A549 (cell line): ENCODE data around the gene AIP. TPM values are rescaled to one million over a fixed set of nuclear protein-coding genes. Genes with fewer than 3 reads are reported as not detected.
"Not testable (repeated sequence)": the region's sequence is repeated elsewhere in the genome, so short reads cannot be mapped to it uniquely, and the experiment has no call there.

Experiments used
- ATAC-seq, 2 experiments: fragments of 200-7000 bp in 1 of 2; fragments of >200 bp in 1 of 2; cut with Nextera tagmentation in 1 of 2; cut with Tn5 transposase in 1 of 2; 3 replicates each; pipeline versions ENCODE4 v1.8.0 to v1.9.1; 2018 to 2020; ENCODE audit warnings: mild to moderate bottlenecking in 1 of 2, moderate library complexity in 1 of 2
- CTCF ChIA-PET: fragments of 300-600 bp; sonication (Branson Sonifier 250); formaldehyde crosslinking; extraction: SDS; loops from one replicate; lab custom pipeline; 2021; ENCODE audit warnings: antibody characterized with exemption, inconsistent platforms; lab: Yijun Ruan, JAX
- POLR2A ChIA-PET: fragments of 350-600 bp; formaldehyde crosslinking; extraction: SDS; loops from one replicate; lab custom pipeline; 2021; ENCODE audit warnings: antibody characterized with exemption, inconsistent platforms; lab: Yijun Ruan, JAX
- DNase-seq, 2 experiments: peaks; one replicate each; pipeline versions ENCODE4 v3.0.0 to v3.0.0-alpha.2; 2011 to 2016; ENCODE audit warnings: low read depth in 1 of 2, low spot score in 1 of 2
- FAIRE-seq: peaks from 2 replicates; lab custom pipeline; 2011; peaks lifted over from hg19 to GRCh38; lab: Jason Lieb, UNC
- H3K27ac ChIP-seq, 2 experiments: fragments of >200 bp; sonication (Bioruptor Twin); formaldehyde crosslinking; 3 replicates each; pipeline ENCODE4 v1.5.1; 2016 to 2017
- H3K4me1 ChIP-seq: fragments of >200 bp; sonication (Bioruptor Twin); formaldehyde crosslinking; 3 replicates; pipeline ENCODE4 v1.6.1; 2016
- H3K4me2 ChIP-seq: fragments of >200 bp; sonication (Bioruptor Twin); formaldehyde crosslinking; 3 replicates; pipeline ENCODE4 v1.6.1; 2016
- H3K4me3 ChIP-seq: fragments of >200 bp; sonication (Bioruptor Twin); formaldehyde crosslinking; 3 replicates; pipeline ENCODE4 v1.5.1; 2016
- H3K9me3 ChIP-seq: fragments of >200 bp; sonication (Bioruptor Twin); formaldehyde crosslinking; 3 replicates; pipeline ENCODE4 v1.6.1; 2016
- CBX8 ChIP-seq: fragments of 200-600 bp; sonication (generic); IDR thresholded peaks from 2 replicates; pipeline ENCODE4 v1.6.1; 2016
- CHD2 ChIP-seq: fragments of 150-350 bp; IDR thresholded peaks from 2 replicates; pipeline ENCODE4 v1.6.1; 2014; ENCODE audit warnings: low read length; ENCODE audit not compliant: partially characterized antibody
- FOSB ChIP-seq: fragments of 250-450 bp; sonication (Bioruptor Pico); IDR thresholded peaks from 2 replicates; pipeline ENCODE4 v1.5.0; 2020; ENCODE audit warnings: mild to moderate bottlenecking, moderate library complexity
- HDAC2 ChIP-seq: fragments of 200-600 bp; sonication (generic); IDR thresholded peaks from 2 replicates; pipeline ENCODE4 v1.6.1; 2016
- KDM1A ChIP-seq: fragments of 200-600 bp; sonication (generic); IDR thresholded peaks from 2 replicates; pipeline ENCODE4 v1.6.1; 2016; ENCODE audit warnings: low read depth, mild to moderate bottlenecking
- KDM5A ChIP-seq: fragments of 200-600 bp; sonication (generic); IDR thresholded peaks from 2 replicates; pipeline ENCODE4 v1.6.1; 2016; ENCODE audit warnings: antibody characterized with exemption, mild to moderate bottlenecking
- MAFK ChIP-seq: fragments of 450-650 bp; IDR thresholded peaks from 2 replicates; pipeline ENCODE4 v1.6.1; 2014; ENCODE audit not compliant: partially characterized antibody
- NFE2L2 ChIP-seq: fragments of 150-350 bp; conservative IDR thresholded peaks from 2 replicates; pipeline ENCODE4 v1.6.1; 2014; ENCODE audit warnings: low read length
- NR3C1 ChIP-seq: fragments of >200 bp; sonication (Bioruptor Twin); formaldehyde crosslinking; IDR thresholded peaks from 3 replicates; pipeline ENCODE4 v1.6.1; 2017
- POLR2AphosphoS2 ChIP-seq: conservative IDR thresholded peaks from 2 replicates; pipeline ENCODE4 v1.6.1; 2012; ENCODE audit warnings: low read length, improper control_type of control experiment, inconsistent platforms
- SREBF2 ChIP-seq: fragments of 450-650 bp; IDR thresholded peaks from 2 replicates; pipeline ENCODE4 v1.6.1; 2014; ENCODE audit warnings: mild to moderate bottlenecking, moderate library complexity
- TP53 ChIP-seq: fragments of 250-450 bp; sonication (Bioruptor Pico); IDR thresholded peaks from 2 replicates; pipeline ENCODE4 v1.5.0; 2021; ENCODE audit warnings: mild to moderate bottlenecking, moderate library complexity
- ZC3H11A ChIP-seq: fragments of 450-650 bp; IDR thresholded peaks from 2 replicates; pipeline ENCODE4 v1.6.1; 2014; ENCODE audit warnings: antibody characterized with exemption, mild to moderate bottlenecking
- WGBS: methylation state at CpG from one replicate; pipeline ENCODE4 v1.1.6; 2017; ENCODE audit errors: missing lambda C conversion rate; 5-methylcytosine and 5-hydroxymethylcytosine counted together
- polyA plus RNA-seq, 4 experiments: library from polyadenylated mRNA; depleted of rRNA in 3 of 4; stranded (reverse); fragments of >200 nt; fragmentation: RNase III in 1 of 4; extraction: RNeasy Plus Mini Kit Qiagen cat#74134 plus additional on column Dnase treatment in 1 of 4; gene quantifications; 2 replicates in 3 of 4; 3 replicates in 1 of 4; pipeline ENCODE4 v1.2.3, GENCODE V29; 2011 to 2017
- TF ChIP-seq, protein P1 (sequence below): IDR thresholded peaks from 2 replicates; pipeline ENCODE4 v1.6.1; 2012; ENCODE audit warnings: low read depth, borderline replicate concordance
- TF ChIP-seq, protein P2 (sequence below): fragments of >200 bp; sonication (Bioruptor Twin); formaldehyde crosslinking; IDR thresholded peaks from 3 replicates; pipeline ENCODE4 v1.5.1; 2016
- TF ChIP-seq, protein P3 (sequence below): fragments of 250-450 bp; sonication (Bioruptor Pico); IDR thresholded peaks from 2 replicates; pipeline ENCODE4 v1.5.0; 2021; ENCODE audit warnings: mild to moderate bottlenecking, moderate library complexity, borderline replicate concordance

The AIP gene
- polyA plus RNA-seq, 2 of the 4 experiments (the other 2 are of a cell fraction): 50.8 to 68.8 TPM

DNA sequence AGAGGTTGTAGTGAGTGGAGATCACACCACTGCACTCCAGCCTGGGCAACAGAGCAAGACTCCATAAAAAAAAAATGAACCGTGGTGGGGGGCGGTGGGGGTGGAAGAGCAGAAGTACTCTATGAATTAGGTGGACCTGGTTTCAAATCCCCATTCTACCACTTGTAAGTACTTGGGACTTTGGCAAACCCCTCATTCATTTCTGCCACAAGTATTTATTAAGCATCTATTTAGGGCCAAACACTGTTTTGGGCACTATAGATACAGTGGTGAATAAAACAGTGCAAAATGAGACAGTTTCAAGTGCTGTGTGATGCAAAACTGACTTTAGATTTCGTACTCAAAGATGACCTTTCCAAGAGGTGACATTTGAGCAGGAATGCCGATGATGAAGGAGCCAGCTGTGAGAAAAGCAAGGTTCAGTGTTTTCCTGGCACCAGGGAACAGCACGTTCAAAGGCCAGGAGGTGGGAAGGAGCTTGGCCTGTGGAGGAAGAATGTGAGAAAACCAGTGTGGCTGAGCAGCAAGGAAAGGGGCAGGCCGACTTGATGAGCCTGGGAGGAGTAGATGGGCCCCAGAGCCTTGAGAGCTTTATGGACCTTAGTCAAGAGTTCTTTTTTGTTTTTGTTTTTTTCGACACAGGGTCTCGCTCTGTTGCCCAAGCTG is 12.4 kb upstream of the AIP start:
- DNase-seq: no peak
- Histone ChIP-seq H3K4me2 (no peak overlapping the region), H3K27ac (no peak overlapping the region), H3K4me1 (peaks cover 22% of the 10 kb centered on the region), H3K4me3 (no peak overlapping the region), H3K9me3 (no peaks in the 10 kb centered on the region)
- 81% methylated on average over 8 of the region's 8 CpGs for WGBS
- no peak for FAIRE-seq
- ATAC-seq: no peak
- POLR2A ChIA-PET: no interaction called here
- no peak for TF ChIP-seq TP53
- CTCF ChIA-PET: interaction anchor here (0.9 to 5.4 kb wide), 10 partner anchors 10 to 119 kb away, joined by 3 to 22 read pairs (median 6); partner anchors contain the start of gene PPP1CA

DNA sequence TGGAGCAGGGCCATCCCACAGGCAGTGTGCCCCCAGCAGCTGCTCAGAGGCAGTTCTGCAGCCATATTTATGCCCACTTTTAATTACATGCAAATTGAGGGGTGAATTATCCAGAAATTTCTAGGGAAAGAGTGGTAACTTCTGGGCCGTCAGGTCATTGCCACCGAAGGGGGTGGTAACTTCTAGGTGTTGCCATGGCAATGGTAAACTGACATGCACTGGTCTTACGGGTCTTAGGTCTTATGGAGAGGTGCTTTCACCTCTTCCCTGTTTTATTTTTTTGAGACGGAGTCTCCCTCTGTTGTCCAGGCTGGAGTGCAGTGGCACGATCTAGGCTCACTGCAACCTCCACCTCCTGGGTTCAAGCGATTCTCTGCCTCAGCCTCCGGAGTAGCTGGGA is 9.9 kb upstream of the AIP start:
- H3K4me3 ChIP-seq: no peak overlapping the region
- no peak overlapping the region for H3K27ac ChIP-seq
- FAIRE-seq (no peak), DNase-seq (no peak), ATAC-seq (no peak)
- no peak for TF ChIP-seq POLR2AphosphoS2
- TF ChIP-seq CHD2: no peak
- TF ChIP-seq, protein P1, sequence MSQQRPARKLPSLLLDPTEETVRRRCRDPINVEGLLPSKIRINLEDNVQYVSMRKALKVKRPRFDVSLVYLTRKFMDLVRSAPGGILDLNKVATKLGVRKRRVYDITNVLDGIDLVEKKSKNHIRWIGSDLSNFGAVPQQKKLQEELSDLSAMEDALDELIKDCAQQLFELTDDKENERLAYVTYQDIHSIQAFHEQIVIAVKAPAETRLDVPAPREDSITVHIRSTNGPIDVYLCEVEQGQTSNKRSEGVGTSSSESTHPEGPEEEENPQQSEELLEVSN: no peak
- TF ChIP-seq, protein P2, sequence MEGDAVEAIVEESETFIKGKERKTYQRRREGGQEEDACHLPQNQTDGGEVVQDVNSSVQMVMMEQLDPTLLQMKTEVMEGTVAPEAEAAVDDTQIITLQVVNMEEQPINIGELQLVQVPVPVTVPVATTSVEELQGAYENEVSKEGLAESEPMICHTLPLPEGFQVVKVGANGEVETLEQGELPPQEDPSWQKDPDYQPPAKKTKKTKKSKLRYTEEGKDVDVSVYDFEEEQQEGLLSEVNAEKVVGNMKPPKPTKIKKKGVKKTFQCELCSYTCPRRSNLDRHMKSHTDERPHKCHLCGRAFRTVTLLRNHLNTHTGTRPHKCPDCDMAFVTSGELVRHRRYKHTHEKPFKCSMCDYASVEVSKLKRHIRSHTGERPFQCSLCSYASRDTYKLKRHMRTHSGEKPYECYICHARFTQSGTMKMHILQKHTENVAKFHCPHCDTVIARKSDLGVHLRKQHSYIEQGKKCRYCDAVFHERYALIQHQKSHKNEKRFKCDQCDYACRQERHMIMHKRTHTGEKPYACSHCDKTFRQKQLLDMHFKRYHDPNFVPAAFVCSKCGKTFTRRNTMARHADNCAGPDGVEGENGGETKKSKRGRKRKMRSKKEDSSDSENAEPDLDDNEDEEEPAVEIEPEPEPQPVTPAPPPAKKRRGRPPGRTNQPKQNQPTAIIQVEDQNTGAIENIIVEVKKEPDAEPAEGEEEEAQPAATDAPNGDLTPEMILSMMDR: no peak
- no peak for TF ChIP-seq FOSB (CRISPR knock-in tag)
- no peak for TF ChIP-seq CBX8
- TF ChIP-seq SREBF2: no peak
- TF ChIP-seq ZC3H11A: no peak
- TF ChIP-seq MAFK: no peak
- no peak for TF ChIP-seq KDM5A
- no peak for TF ChIP-seq NR3C1
- TF ChIP-seq HDAC2: no peak
- no peak for TF ChIP-seq TP53
- TF ChIP-seq NFE2L2: no peak
- no peak for TF ChIP-seq KDM1A
- TF ChIP-seq, protein P3, sequence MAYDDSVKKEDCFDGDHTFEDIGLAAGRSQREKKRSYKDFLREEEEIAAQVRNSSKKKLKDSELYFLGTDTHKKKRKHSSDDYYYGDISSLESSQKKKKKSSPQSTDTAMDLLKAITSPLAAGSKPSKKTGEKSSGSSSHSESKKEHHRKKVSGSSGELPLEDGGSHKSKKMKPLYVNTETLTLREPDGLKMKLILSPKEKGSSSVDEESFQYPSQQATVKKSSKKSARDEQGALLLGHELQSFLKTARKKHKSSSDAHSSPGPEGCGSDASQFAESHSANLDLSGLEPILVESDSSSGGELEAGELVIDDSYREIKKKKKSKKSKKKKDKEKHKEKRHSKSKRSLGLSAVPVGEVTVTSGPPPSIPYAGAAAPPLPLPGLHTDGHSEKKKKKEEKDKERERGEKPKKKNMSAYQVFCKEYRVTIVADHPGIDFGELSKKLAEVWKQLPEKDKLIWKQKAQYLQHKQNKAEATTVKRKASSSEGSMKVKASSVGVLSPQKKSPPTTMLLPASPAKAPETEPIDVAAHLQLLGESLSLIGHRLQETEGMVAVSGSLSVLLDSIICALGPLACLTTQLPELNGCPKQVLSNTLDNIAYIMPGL (CRISPR knock-in tag): no peak
- POLR2A ChIA-PET: no interaction called here
- CTCF ChIA-PET: interaction anchor here (0.6 to 0.9 kb wide), 2 partner anchors 72 to 89 kb away, joined by 3 read pairs; no protein-coding TSS in a partner anchor
- WGBS: 86% methylated on average over 7 of the region's 7 CpGs
- H3K4me1 ChIP-seq: peaks cover 9% of the 10 kb centered on the region
- H3K9me3 ChIP-seq: no peaks in the 10 kb centered on the region
- H3K4me2 ChIP-seq: no peak overlapping the region

DNA sequence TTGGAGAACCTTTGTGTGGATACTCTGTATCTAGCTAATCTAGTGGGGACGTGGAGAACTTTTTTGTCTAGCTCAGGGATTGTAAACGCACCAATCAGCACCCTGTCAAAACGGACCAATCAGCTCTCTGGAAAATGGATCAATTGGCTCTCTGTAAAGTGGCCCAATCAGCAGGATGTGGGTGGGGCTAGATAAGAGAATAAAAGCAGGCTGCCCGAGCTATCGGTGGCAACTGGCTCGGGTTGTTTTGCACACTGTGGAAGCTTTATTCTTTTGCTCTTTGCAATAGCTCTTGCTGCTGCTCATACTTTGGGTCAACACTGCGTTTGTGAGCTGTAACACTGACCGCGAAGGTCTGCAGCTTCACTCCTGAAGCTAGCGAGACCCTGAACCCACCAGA is 6.1 kb upstream of the AIP start:
- H3K4me3 ChIP-seq, H3K4me2 ChIP-seq, H3K27ac ChIP-seq, ATAC-seq, DNase-seq, H3K4me1 ChIP-seq, FAIRE-seq, H3K9me3 ChIP-seq: not testable (repeated sequence)
- 75% methylated on average over 10 of the region's 10 CpGs for WGBS
- ChIA-PET CTCF (interaction anchor here (0.6 to 1.8 kb wide), 5 partner anchors 9 to 125 kb away, joined by 3 to 7 read pairs (median 5); partner anchors contain the start of genes PITPNM1 and PPP1CA), POLR2A (interaction anchor here (1.2 kb wide), 1 partner anchor 11 kb away, joined by 3 read pairs; no protein-coding TSS in a partner anchor)

DNA sequence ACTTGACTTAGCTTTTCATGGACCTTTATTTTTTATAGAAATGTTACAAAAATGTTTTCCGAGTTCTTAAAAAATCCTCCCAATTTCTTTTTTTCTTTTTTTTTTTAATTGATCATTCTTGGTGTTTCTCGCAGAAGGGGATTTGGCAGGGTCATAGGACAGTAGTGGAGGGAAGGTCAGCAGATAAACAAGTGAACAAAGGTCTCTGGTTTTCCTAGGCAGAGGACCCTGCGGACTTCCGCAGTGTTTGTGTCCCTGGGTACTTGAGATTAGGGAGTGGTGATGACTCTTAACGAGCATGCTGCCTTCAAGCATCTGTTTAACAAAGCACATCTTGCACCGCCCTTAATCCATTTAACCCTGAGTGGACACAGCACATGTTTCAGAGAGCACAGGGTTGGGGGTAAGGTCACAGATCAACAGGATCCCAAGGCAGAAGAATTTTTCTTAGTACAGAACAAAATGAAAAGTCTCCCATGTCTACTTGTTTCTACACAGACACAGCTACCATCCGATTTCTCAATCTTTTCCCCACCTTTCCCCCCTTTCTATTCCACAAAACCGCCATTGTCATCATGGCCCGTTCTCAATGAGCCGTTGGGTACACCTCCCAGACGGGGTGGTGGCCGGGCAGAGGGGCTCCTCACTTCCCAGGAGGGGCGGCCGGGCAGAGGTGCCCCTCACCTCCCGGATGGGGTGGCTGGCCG is 5.3 kb upstream of the AIP start:
- POLR2A ChIA-PET, FAIRE-seq, H3K9me3 ChIP-seq, DNase-seq, H3K4me2 ChIP-seq, ATAC-seq, H3K4me1 ChIP-seq, H3K4me3 ChIP-seq, H3K27ac ChIP-seq: not testable (repeated sequence)
- 66% methylated on average over 14 of the region's 16 CpGs for WGBS
- CTCF ChIA-PET: interaction anchor here (0.6 to 1.4 kb wide), 5 partner anchors 9 to 126 kb away, joined by 3 to 7 read pairs (median 6); partner anchors contain the start of gene PITPNM1
